Spleen (tissue), 11 donors: ENCODE measurements around the gene DCST2. TPM values are rescaled to one million over a fixed set of nuclear protein-coding genes. Genes with fewer than 3 reads are reported as not detected.

Experiments used
- DNase-seq: peaks from one replicate; pipeline ENCODE4 v3.0.0-alpha.2; 2020
- H3K27ac ChIP-seq, 8 donors: fragments of 200-600 bp; sonication (generic) in 7 of 8; 1 replicate in 4 of 8; 2 replicates in 4 of 8; pipeline versions ENCODE4 v1.5.0 to v1.8.0; 2016 to 2021; ENCODE audit warnings: inconsistent platforms in 4 of 8, mild to moderate bottlenecking in 4 of 8, moderate library complexity in 1 of 8
- H3K27me3 ChIP-seq, 7 donors: fragments of 200-600 bp; sonication (generic) in 6 of 7; replicated peaks in 1 of 7; 1 replicate in 4 of 7; 2 replicates in 3 of 7; pipeline versions ENCODE4 v1.5.0 to v1.8.0; 2016 to 2021; ENCODE audit warnings: inconsistent platforms in 3 of 7, mild to moderate bottlenecking in 1 of 7
- H3K36me3 ChIP-seq, 6 donors: fragments of 200-600 bp; sonication (generic) in 5 of 6; 1 replicate in 4 of 6; 2 replicates in 2 of 6; pipeline versions ENCODE4 v1.5.0 to v1.8.0; 2016 to 2021; ENCODE audit warnings: inconsistent platforms in 2 of 6
- H3K4me1 ChIP-seq, 6 donors: fragments of 200-600 bp; sonication (generic) in 5 of 6; 1 replicate in 3 of 6; 2 replicates in 3 of 6; pipeline versions ENCODE4 v1.5.0 to v1.8.0; 2016 to 2021; ENCODE audit warnings: inconsistent platforms in 3 of 6
- H3K4me3 ChIP-seq, 8 donors: fragments of 200-600 bp; sonication (generic) in 7 of 8; 1 replicate in 4 of 8; 2 replicates in 4 of 8; pipeline versions ENCODE4 v1.5.0 to v1.8.0; 2016 to 2021; ENCODE audit warnings: inconsistent platforms in 4 of 8, mild to moderate bottlenecking in 4 of 8, moderate library complexity in 2 of 8
- H3K9me3 ChIP-seq, 8 donors: fragments of 200-600 bp; sonication (generic) in 7 of 8; 1 replicate in 4 of 8; 2 replicates in 4 of 8; pipeline versions ENCODE4 v1.5.0 to v1.8.0; 2016 to 2021; ENCODE audit warnings: inconsistent platforms in 4 of 8
- CTCF ChIP-seq, 11 experiments: fragments of 200-600 bp in 7 of 11; fragments of 450-650 bp in 4 of 11; sonication (generic) in 4 of 11; IDR thresholded peaks in 8 of 11; conservative IDR thresholded peaks in 3 of 11; 1 replicate in 7 of 11; 2 replicates in 4 of 11; pipeline versions ENCODE4 v1.4.0 to v1.8.0; 2016 to 2021; ENCODE audit warnings: antibody characterized with exemption in 11 of 11, inconsistent platforms in 4 of 11, mild to moderate bottlenecking in 1 of 11
- POLR2A ChIP-seq, 3 donors: fragments of 450-650 bp; IDR thresholded peaks; one replicate each; pipeline ENCODE4 v1.5.1; 2017; ENCODE audit warnings: antibody characterized with exemption in 3 of 3, mild to moderate bottlenecking in 1 of 3
- POLR2AphosphoS5 ChIP-seq, 3 donors: sonication (generic); formaldehyde crosslinking; IDR thresholded peaks; one replicate each; pipeline ENCODE4 v1.5.1; 2017; ENCODE audit warnings: antibody characterized with exemption in 3 of 3
- WGBS, 5 donors: extraction: QIAGEN DNeasy Blood & Tissue Kit in 3 of 5; methylation state at CpG; one replicate each; pipeline versions ENCODE4 v1.1.5 to v1.1.7; 2013 to 2018; 5-methylcytosine and 5-hydroxymethylcytosine counted together
- intact Hi-C: fragments of 100-400 bp; cut with DNase I; formaldehyde crosslinking; loops from one replicate; pipeline ENCODE4 v1.15.0; 2023; ENCODE audit warnings: low total_unique reads
- polyA plus RNA-seq, 3 donors: library from polyadenylated mRNA; stranded (reverse); fragments of 200-250 nt; gene quantifications; one replicate each; pipeline ENCODE4 v1.2.1, GENCODE V29; 2013
- total RNA-seq, 7 donors: library from RNA; depleted of rRNA in 3 of 7; stranded (reverse); fragments of >200 nt in 3 of 7; fragmentation: NEBNext Ultra II Directional in 4 of 7; extraction: Animal tissue kit (Norgen Biotek cat#: 25700) in 4 of 7; gene quantifications; one replicate each; pipeline versions ENCODE4 v1.1.0 to v1.2.1, GENCODE V29; 2016 to 2021
- donor health status: healthy with polysubstance abuse.
- donor health status: DM: no; HTN: no; CAD: no; lungs with moderate emphysema.
- donor health status: DM: no; HTN: no; CAD: no.
- donor health status: Bipolar disorder and iron deficiency.
- donor health status: healthy.
- donor health status: DM: no; HTN: no; CAD: no.
- donor health status: DM: yes; HTN: yes; CAD: no.

The DCST2 gene
- total and polyA plus RNA-seq, 10 donors, result 0.54 to 4.1 (median 1.0) TPM; not detected in 1

GRCh38 chr1:155001425-155001674 is 32.2 kb downstream of the DCST2 start:
- intact Hi-C loops, result loop anchor here (5.0 to 10.0 kb wide), 2 partner anchors 39 to 63 kb away; partner anchors contain the start of genes EFNA4 and PYGO2
- no peaks in the 10 kb centered on the region for H3K27me3 ChIP-seq
- peak overlapping the region; percentile 71 to 90 (median 78) for H3K4me3 ChIP-seq
- TF ChIP-seq POLR2AphosphoS5 (IDR thresholded peaks at IDR 0.05), result no peak
- TF ChIP-seq POLR2A (IDR thresholded peaks at IDR 0.05), result no peak
- TF ChIP-seq CTCF (IDR thresholded peaks at IDR 0.05 in 8 of 11, conservative IDR thresholded peaks at IDR 0.05 in 3 of 11), result no peak
- H3K9me3 ChIP-seq, result no peaks in the 10 kb centered on the region
- H3K27ac ChIP-seq, result peak overlapping the region; percentile 89 to 99 (median 95)
- DNase-seq, result no peak
- H3K4me1 ChIP-seq, result peaks cover 37 to 86% (median 56%) of the 10 kb centered on the region in 6 donors
- 0% methylated on average over 7 to 11 of the region's 11 CpGs for WGBS, 5 donors
- no peaks in the 10 kb centered on the region for H3K36me3 ChIP-seq

DNA sequence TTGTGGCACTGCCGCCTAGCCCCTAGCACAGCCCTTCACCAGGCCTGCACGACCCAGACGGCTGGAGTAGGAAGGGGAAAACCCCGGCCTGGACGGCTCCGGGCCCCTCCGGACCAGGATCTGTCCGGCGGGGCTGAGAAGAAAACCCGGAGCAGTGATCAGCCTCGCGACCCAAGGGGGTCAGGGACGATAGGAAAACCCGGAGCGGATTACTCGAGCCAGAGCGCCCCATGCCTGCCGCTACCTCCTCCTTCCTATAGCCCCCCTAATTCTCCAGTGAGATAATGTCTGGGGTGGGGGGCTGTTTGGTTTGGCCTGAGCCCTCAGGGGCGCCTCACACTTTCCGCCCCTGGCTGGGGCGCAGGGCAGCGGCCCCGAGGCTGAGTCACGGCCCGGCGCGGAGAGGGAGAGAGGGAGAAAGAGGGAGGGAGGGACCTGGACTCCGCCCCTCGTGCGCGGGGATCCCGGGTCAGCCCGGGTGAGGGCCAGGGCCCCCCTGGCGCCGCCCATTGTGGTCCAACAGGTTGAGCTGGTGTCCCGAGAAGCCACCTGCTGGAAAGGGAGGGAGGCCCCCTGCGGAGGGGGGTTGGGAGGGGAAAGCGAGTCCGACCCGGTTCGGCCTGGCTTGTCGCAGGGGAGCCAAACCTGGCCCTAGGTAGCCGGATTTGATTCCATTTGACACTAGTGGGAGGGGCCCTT is 32.7 kb downstream of the DCST2 start:
- Histone ChIP-seq H3K4me1 (peaks cover 32 to 86% (median 52%) of the 10 kb centered on the region in 6 donors), H3K4me3 (peak overlapping the region; percentile 71 to 90 (median 78)), H3K9me3 (no peaks in the 10 kb centered on the region), H3K27me3 (no peaks in the 10 kb centered on the region), H3K36me3 (no peaks in the 10 kb centered on the region), H3K27ac (peak overlapping the region; percentile 89 to 99 (median 95))
- intact Hi-C loops, result loop anchor here (5.0 to 10.0 kb wide), 2 partner anchors 39 to 64 kb away; partner anchors contain the start of genes EFNA4 and PYGO2
- TF ChIP-seq POLR2A (IDR thresholded peaks at IDR 0.05), result peak in 1 of 3 donors; percentile 8
- peak; percentile 66 to 83 (median 76) for TF ChIP-seq POLR2AphosphoS5 (IDR thresholded peaks at IDR 0.05)
- peak in 2 of 11 experiments; percentile 11 to 15 for TF ChIP-seq CTCF (IDR thresholded peaks at IDR 0.05 in 8 of 11, conservative IDR thresholded peaks at IDR 0.05 in 3 of 11)
- DNase-seq, result peak; percentile 95
- 0 to 1% (median 0%) methylated on average over 19 to 43 of the region's 43 CpGs for WGBS, 5 donors

- Histone ChIP-seq H3K36me3 (no peaks in the 10 kb centered on the region), H3K4me1 (peaks cover 28 to 86% (median 49%) of the 10 kb centered on the region in 6 donors), H3K27ac (peak overlapping the region; percentile 89 to 99 (median 95)), H3K9me3 (no peaks in the 10 kb centered on the region), H3K27me3 (no peaks in the 10 kb centered on the region), H3K4me3 (peak overlapping the region; percentile 30 to 90 (median 78))
- intact Hi-C loops, result loop anchor here (5.0 to 10.0 kb wide), 2 partner anchors 38 to 64 kb away; partner anchors contain the start of genes EFNA4 and PYGO2
- TF ChIP-seq CTCF (IDR thresholded peaks at IDR 0.05 in 8 of 11, conservative IDR thresholded peaks at IDR 0.05 in 3 of 11) (no peak), POLR2A (IDR thresholded peaks at IDR 0.05) (no peak), POLR2AphosphoS5 (IDR thresholded peaks at IDR 0.05) (no peak)
- peak; percentile 85 for DNase-seq
- WGBS, 5 donors, result 0 to 2% (median 0%) methylated on average over 7 to 12 of the region's 13 CpGs
Measured at GRCh38 chr1:155000411-155000725, 33.2 kb downstream of the DCST2 start.
